CD14-positive monocyte (primary cell): ENCODE data around the gene TEFM. TPM values are rescaled to one million over a fixed set of nuclear protein-coding genes. Genes with fewer than 3 reads are reported as not detected.

Experiments used
- DNase-seq, 3 donors: peaks; one replicate each; pipeline ENCODE4 v3.0.0-alpha.2; 2011 to 2022
- H2AFZ ChIP-seq: 2 replicates; pipeline ENCODE4 v1.6.0; 2012; ENCODE audit warnings: mild to moderate bottlenecking, low read depth, low read length, inconsistent platforms; ENCODE audit not compliant: insufficient read depth, poor library complexity, severe bottlenecking
- H3K27ac ChIP-seq, 2 donors: 1 replicate in 1 of 2; 2 replicates in 1 of 2; pipeline ENCODE4 v1.5.1; 2012 to 2013; ENCODE audit warnings: low read length in 2 of 2, control low read depth in 1 of 2, inconsistent platforms in 1 of 2, low read depth in 1 of 2, mild to moderate bottlenecking in 1 of 2
- H3K27me3 ChIP-seq, 2 donors: one replicate each; pipeline versions ENCODE4 v1.6.0 to v1.6.1; 2011 to 2013; ENCODE audit warnings: low read length in 2 of 2; ENCODE audit not compliant: control insufficient read depth in 2 of 2, insufficient read depth in 2 of 2
- H3K36me3 ChIP-seq, 2 donors: replicated peaks in 1 of 2; 1 replicate in 1 of 2; 2 replicates in 1 of 2; pipeline versions ENCODE4 v1.5.1 to v1.6.1; 2012 to 2013; ENCODE audit warnings: low read length in 2 of 2, control low read depth in 1 of 2, inconsistent platforms in 1 of 2, mild to moderate bottlenecking in 1 of 2; ENCODE audit not compliant: insufficient read depth in 2 of 2, control insufficient read depth in 1 of 2
- H3K4me1 ChIP-seq, 2 donors: 1 replicate in 1 of 2; 2 replicates in 1 of 2; pipeline versions ENCODE4 v1.5.1 to v1.6.1; 2012 to 2013; ENCODE audit warnings: low read length in 2 of 2, control low read depth in 1 of 2, inconsistent platforms in 1 of 2, mild to moderate bottlenecking in 1 of 2, moderate library complexity in 1 of 2; ENCODE audit not compliant: insufficient read depth in 2 of 2, control insufficient read depth in 1 of 2
- H3K4me2 ChIP-seq: replicated peaks from 2 replicates; pipeline ENCODE3; 2012; ENCODE audit warnings: low read length, moderate library complexity, mild to moderate bottlenecking; ENCODE audit not compliant: poor library complexity, severe bottlenecking; ENCODE audit errors: extremely low read depth
- H3K4me3 ChIP-seq, 3 experiments: fragments of 200-600 bp in 1 of 3; sonication (generic) in 1 of 3; replicated peaks in 1 of 3; 1 replicate in 2 of 3; 2 replicates in 1 of 3; pipeline ENCODE4 v1.5.1; 2011 to 2013; ENCODE audit warnings: low read length in 3 of 3, mild to moderate bottlenecking in 3 of 3, control low read depth in 2 of 3, low read depth in 2 of 3, inconsistent platforms in 1 of 3, moderate library complexity in 1 of 3
- H3K79me2 ChIP-seq: 2 replicates; pipeline ENCODE4 v1.6.0; 2012; ENCODE audit warnings: mild to moderate bottlenecking, control low read depth, inconsistent platforms, low read length, moderate library complexity; ENCODE audit not compliant: insufficient read depth
- H3K9ac ChIP-seq: 2 replicates; pipeline ENCODE4 v1.6.0; 2017; ENCODE audit warnings: low read length, mild to moderate bottlenecking; ENCODE audit not compliant: insufficient read depth, poor library complexity, severe bottlenecking
- H3K9me3 ChIP-seq, 2 donors: replicated peaks in 1 of 2; 1 replicate in 1 of 2; 2 replicates in 1 of 2; pipeline versions ENCODE4 v1.5.1 to v1.6.1; 2012 to 2013; ENCODE audit warnings: low read length in 2 of 2, control low read depth in 1 of 2; ENCODE audit not compliant: control insufficient read depth in 1 of 2, insufficient read depth in 1 of 2
- H4K20me1 ChIP-seq: 2 replicates; pipeline ENCODE4 v1.6.0; 2012; ENCODE audit warnings: mild to moderate bottlenecking, low read length, control low read depth, moderate library complexity; ENCODE audit not compliant: insufficient read depth
- H3K27ac Mint-ChIP-seq, 7 donors: one replicate each; pipeline ENCODE4 v1.8.0; 2020; ENCODE audit warnings: mild to moderate bottlenecking in 7 of 7, mixed read lengths in 7 of 7, moderate library complexity in 6 of 7, inconsistent platforms in 2 of 7
- H3K27me3 Mint-ChIP-seq, 3 donors: one replicate each; pipeline ENCODE4 v1.8.0; 2021 to 2022; ENCODE audit warnings: low read depth in 3 of 3, mild to moderate bottlenecking in 3 of 3, mixed read lengths in 3 of 3, moderate library complexity in 3 of 3, inconsistent platforms in 1 of 3
- H3K36me3 Mint-ChIP-seq, 2 donors: one replicate each; pipeline ENCODE4 v1.8.0; 2020; ENCODE audit warnings: mixed read lengths in 2 of 2, inconsistent platforms in 1 of 2, mild to moderate bottlenecking in 1 of 2
- H3K4me1 Mint-ChIP-seq: one replicate; pipeline ENCODE4 v1.8.0; 2020; ENCODE audit warnings: mild to moderate bottlenecking, mixed read lengths
- H3K4me3 Mint-ChIP-seq, 2 donors: one replicate each; pipeline ENCODE4 v1.8.0; 2020; ENCODE audit warnings: mild to moderate bottlenecking in 2 of 2, mixed read lengths in 2 of 2, moderate library complexity in 1 of 2
- H3K9me3 Mint-ChIP-seq, 7 donors: one replicate each; pipeline ENCODE4 v1.8.0; 2020 to 2022; ENCODE audit warnings: mixed read lengths in 7 of 7, mild to moderate bottlenecking in 6 of 7, moderate library complexity in 6 of 7, inconsistent platforms in 2 of 7
- WGBS: methylation state at CpG from one replicate; pipeline ENCODE4 v1.1.5; 2013; ENCODE audit warnings: missing lambda C conversion rate; ENCODE audit not compliant: insufficient coverage; 5-methylcytosine and 5-hydroxymethylcytosine counted together
- intact Hi-C, 2 donors: fragments of 100-400 bp; cut with micrococcal nuclease; formaldehyde crosslinking; loops; one replicate each; pipeline versions ENCODE4 v1.15.0 to v1.15.1; 2023
- polyA plus RNA-seq, 3 donors: library from polyadenylated mRNA; depleted of rRNA in 1 of 3; unstranded in 2 of 3; stranded (reverse) in 1 of 3; fragments of 300-500 nt in 2 of 3; fragments of >200 nt in 1 of 3; fragmentation: Illumina TruSeq in 2 of 3; gene quantifications; 1 replicate in 2 of 3; 2 replicates in 1 of 3; pipeline ENCODE4 v1.2.3, GENCODE V29; 2012 to 2021
- TF ChIP-seq, protein P1 (sequence below): fragments of 200-600 bp; IDR thresholded peaks from one replicate; pipeline ENCODE4 v1.8.0; 2022; ENCODE audit warnings: antibody characterized with exemption, mild to moderate bottlenecking

The TEFM gene
- polyA plus RNA-seq, 3 donors: 6.5 to 14.6 (median 10.0) TPM

GRCh38 chr17:30942308-30943079, 36.5 kb upstream of the TEFM start:
- intact Hi-C loops: no loop called here
- no peak overlapping the region for H2AFZ ChIP-seq
- no peak overlapping the region for H3K4me2 ChIP-seq
- no peak overlapping the region for H3K4me3 ChIP-seq
- Mint-ChIP-seq H3K4me3 (no peak overlapping the region), H3K4me1 (peaks cover 17% of the 10 kb centered on the region), H3K27ac (no peak overlapping the region), H3K9me3 (peaks cover 0 to 2% (median 0%) of the 10 kb centered on the region in 7 donors), H3K27me3 (peaks cover 0 to 2% (median 2%) of the 10 kb centered on the region in 3 donors), H3K36me3 (peaks cover 80 to 95% of the 10 kb centered on the region in 2 donors)
- TF ChIP-seq, protein P1, sequence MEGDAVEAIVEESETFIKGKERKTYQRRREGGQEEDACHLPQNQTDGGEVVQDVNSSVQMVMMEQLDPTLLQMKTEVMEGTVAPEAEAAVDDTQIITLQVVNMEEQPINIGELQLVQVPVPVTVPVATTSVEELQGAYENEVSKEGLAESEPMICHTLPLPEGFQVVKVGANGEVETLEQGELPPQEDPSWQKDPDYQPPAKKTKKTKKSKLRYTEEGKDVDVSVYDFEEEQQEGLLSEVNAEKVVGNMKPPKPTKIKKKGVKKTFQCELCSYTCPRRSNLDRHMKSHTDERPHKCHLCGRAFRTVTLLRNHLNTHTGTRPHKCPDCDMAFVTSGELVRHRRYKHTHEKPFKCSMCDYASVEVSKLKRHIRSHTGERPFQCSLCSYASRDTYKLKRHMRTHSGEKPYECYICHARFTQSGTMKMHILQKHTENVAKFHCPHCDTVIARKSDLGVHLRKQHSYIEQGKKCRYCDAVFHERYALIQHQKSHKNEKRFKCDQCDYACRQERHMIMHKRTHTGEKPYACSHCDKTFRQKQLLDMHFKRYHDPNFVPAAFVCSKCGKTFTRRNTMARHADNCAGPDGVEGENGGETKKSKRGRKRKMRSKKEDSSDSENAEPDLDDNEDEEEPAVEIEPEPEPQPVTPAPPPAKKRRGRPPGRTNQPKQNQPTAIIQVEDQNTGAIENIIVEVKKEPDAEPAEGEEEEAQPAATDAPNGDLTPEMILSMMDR: no peak
- H3K36me3 ChIP-seq: peaks cover 70 to 95% of the 10 kb centered on the region in 2 donors
- H3K27me3 ChIP-seq: no peaks in the 10 kb centered on the region
- no peaks in the 10 kb centered on the region for H4K20me1 ChIP-seq
- H3K9me3 ChIP-seq: no peaks in the 10 kb centered on the region
- WGBS: no CpG with 5 or more reads among the region's 4 CpGs
- no peak for DNase-seq
- no peak overlapping the region for H3K27ac ChIP-seq
- no peak overlapping the region for H3K9ac ChIP-seq
- peaks cover 17 to 24% of the 10 kb centered on the region in 2 donors for H3K4me1 ChIP-seq
- H3K79me2 ChIP-seq: no peaks in the 10 kb centered on the region

- intact Hi-C loops: loop anchor here in 1 of 2 donors (5.0 kb wide), 1 partner anchor 33 kb away; the partner anchor contains the start of gene RNF135
- peak overlapping the region; percentile 54 to 76 for H3K27ac ChIP-seq
- H3K4me2 ChIP-seq: peak overlapping the region; percentile 46
Measured at GRCh38 chr17:30939051-30939689, 33.1 kb upstream of the TEFM start.

More at GRCh38 chr17:30939051-30939689, 33.1 kb upstream of the TEFM start:
- Histone ChIP-seq H3K4me3 (no peak overlapping the region), H3K9me3 (no peaks in the 10 kb centered on the region), H3K79me2 (no peaks in the 10 kb centered on the region), H4K20me1 (no peaks in the 10 kb centered on the region), H3K4me1 (peaks cover 24 to 33% of the 10 kb centered on the region in 2 donors), H3K36me3 (peaks cover 65 to 95% of the 10 kb centered on the region in 2 donors), H3K9ac (no peak overlapping the region), H3K27me3 (no peaks in the 10 kb centered on the region), H2AFZ (no peak overlapping the region)
- DNase-seq: no peak
- Mint-ChIP-seq H3K27me3 (peaks cover 0 to 1% (median 0%) of the 10 kb centered on the region in 3 donors), H3K36me3 (peaks cover 77 to 93% of the 10 kb centered on the region in 2 donors), H3K9me3 (peaks cover 0 to 2% (median 0%) of the 10 kb centered on the region in 7 donors), H3K4me3 (peak overlapping the region in 1 of 2 donors; percentile 39), H3K4me1 (peaks cover 25% of the 10 kb centered on the region), H3K27ac (peak overlapping the region; percentile 61 to 86 (median 79))
- WGBS: 72% methylated on average over 5 of the region's 13 CpGs
- TF ChIP-seq, protein P1: no peak
